GM18511 (cell line): ENCODE measurements around the gene ARL5C.

ENCODE experiments used
- ATAC-seq: cut with Tn5 transposase; IDR thresholded peaks from one replicate; pipeline ENCODE4 v1.9.1; 2021; ENCODE audit warnings: mild to moderate bottlenecking, moderate library complexity; ENCODE audit not compliant: unreplicated experiment

ARL5C gene

GRCh38 chr17:39165841-39166349 is at the start of gene ARL5C:
ARL5C (minus strand) TSS chr17:39166161; CDS start chr17:39165760, 401 bp downstream.
- no peak for ATAC-seq

- no peak for ATAC-seq
Measured at GRCh38 chr17:39213852-39214251, 47.9 kb upstream of the ARL5C start.

DNA sequence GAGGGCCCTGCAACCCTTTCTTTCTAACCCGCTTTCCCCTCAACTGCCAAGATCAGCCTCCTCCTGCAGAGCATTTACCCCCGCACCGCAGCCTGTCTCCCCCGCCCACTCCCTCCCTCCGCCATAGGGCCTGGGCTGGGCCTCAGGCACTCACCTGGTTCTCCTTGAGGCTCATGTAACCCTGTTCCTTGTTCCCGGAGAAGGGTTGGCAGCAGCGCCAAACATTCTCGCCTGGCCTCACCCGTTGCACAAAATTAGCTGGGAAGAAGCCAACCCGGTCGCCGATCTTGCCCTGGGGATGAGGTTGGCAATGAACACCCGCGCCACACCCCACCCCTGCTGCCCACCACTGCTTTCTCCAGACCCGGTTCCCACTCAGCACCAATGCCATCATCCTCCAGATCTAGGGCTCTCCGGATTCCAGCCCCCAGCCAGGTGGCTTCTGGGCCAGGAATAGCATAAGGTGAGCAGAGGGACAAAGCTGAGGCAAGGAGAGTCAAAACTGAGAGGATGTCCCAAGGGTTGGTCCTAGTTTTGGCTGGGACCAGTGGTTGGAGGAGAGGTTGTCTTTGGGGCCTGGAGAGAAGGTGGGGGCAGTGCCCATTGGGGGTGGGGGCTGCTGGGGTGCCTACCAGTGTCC is 47.0 kb upstream of the ARL5C start:
- ATAC-seq: no peak

- ATAC-seq: no peak
Measured at GRCh38 chr17:39212195-39212810, 46.3 kb upstream of the ARL5C start.

- no peak for ATAC-seq
Measured at GRCh38 chr17:39210093-39210434, 44.1 kb upstream of the ARL5C start.

- ATAC-seq: no peak
Measured at GRCh38 chr17:39209317-39210092, 43.5 kb upstream of the ARL5C start.

DNA sequence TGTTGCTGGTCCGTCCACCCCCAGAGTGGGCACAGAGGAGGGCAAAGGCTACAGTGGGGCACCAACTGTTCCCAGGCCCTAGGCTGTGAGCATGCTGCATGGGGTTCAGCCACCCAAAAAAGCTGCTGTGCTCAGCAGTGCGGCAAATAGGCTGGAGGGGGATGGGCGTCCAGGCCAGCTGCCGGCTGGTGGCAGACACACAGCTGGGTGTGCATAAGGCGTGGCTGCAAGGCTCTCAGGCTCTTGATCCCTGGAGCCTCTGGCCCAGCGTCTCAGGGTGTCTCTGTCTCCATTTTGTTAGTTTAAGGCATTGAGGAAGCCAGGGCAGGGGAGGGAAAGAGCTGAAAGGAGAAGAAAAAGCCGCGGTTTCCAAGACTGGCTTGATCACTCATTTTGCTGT is 42.9 kb upstream of the ARL5C start:
- peak; percentile 71 for ATAC-seq

- ATAC-seq: no peak
Measured at GRCh38 chr17:39208136-39208535, 42.2 kb upstream of the ARL5C start.

DNA sequence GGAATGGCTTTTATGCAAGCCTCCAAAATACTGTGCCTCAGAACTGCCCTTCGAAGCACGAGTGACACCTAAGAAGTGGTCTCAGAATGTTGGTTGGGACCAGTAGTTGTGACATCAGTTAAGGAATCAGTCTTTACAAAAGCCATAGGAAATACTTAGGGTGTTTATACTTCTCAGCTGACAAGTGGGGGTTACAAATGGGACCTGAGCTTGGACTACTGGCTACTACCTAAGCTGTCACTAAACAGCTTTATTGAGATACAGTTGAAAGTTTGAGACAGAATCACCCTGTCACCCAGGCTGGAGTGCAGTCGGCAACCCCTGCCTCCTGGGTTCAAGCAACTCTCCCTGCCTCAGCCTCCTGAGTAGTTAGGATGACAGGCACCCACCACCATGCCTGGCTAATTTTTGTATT is 39.2 kb upstream of the ARL5C start:
- no peak for ATAC-seq

DNA sequence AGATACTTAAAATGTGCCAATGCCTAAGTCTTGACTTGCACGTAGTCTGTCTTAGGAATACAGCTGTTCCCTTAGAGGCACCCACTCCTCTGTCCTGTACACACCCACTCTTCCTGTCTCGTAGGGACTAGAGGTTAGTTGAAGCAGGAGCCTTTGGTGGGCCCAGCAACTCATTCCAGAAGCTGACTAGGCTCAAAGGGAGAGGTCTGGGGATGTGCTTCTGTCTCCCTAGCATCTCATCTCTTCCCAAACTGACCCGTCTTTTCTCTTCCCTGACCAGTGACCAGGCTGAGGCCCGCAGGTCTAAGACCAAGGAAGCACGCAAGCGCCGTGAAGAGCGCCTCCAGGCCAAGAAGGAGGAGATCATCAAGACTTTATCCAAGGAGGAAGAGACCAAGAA is 38.3 kb upstream of the ARL5C start:
- ATAC-seq: no peak

DNA sequence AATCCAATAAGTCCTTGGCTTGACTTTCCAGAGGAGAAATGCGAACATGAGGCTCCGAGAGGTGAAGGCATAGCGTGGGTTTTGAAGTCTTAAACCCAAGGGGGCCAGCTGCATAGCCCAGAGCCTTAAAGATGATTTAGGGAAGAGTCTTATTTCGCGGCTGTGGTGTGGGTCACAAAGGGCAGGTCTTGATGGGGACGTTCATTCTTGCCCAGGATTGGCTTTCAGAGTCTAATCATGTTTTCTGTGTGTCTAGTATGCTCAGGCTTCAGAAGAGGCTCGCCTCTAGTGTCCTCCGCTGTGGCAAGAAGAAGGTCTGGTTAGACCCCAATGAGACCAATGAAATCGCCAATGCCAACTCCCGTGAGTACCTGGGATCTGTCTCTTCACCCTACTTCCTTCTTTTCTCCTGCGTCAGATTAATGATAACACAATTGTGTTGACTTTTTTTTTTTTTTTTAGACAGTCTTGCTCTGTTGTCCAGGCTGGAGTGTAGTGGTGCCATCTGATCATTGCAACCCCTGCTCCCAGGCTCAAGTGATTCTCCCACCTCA is 35.1 kb upstream of the ARL5C start:
- ATAC-seq: no peak

- ATAC-seq: peak; percentile 72
Measured at GRCh38 chr17:39200070-39200879, 34.3 kb upstream of the ARL5C start, which contains the start of gene RPL19. RPL19 (plus strand) TSS chr17:39200283; CDS start chr17:39200345, 62 bp downstream.

GRCh38 chr17:39199820-39200069 is 33.8 kb upstream of the ARL5C start:
- ATAC-seq: peak; percentile 62

- ATAC-seq: no peak
Measured at GRCh38 chr17:39198186-39198566, 32.2 kb upstream of the ARL5C start.

DNA sequence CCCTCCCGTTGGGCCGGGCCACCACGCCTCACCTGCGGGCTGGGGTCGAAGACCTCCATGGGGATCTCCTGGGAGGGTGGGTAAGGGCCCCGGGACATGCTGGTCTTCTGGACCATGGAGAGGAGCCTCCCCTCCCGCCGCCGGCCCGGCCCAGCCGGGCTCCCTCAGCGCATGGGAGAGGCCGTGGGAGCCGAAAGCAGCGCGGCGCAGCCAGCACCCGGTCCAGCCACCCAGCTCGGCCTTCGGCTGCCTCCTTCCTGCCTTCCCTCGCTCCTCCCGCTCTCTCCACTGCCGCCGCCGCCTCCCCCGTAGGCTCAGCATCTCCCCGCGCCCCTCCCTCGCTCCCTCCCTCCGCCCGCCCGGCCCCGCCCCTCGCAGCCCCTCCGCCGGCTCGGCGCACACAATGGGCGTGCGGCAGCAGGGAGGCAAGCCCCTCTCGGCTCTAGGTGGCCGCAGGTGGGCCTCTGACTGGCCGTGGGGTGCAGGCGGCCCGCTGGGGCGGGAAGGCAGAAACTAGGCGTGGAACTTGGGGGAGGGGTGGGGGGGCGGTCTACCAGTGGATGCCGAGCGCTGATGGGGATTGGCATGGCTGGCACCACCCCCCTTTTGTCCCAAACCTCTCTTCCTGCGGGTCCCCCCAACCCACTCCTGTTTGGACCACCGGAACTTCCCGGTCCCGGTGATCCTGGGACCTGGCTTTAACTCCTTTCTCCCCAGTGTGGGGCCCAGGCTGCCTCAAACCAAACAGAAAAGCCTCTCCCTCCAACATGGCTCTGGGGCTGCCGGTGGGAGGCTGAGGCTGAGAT is 31.6 kb upstream of the ARL5C start, which contains the start of gene CACNB1:
Gene CACNB1, minus strand, starts transcription at position 290 of the 806 bp plus-strand sequence. Its CDS starts 174 bp downstream, at position 116.
- peak; percentile 42 for ATAC-seq

GRCh38 chr17:39196808-39197291 is 30.9 kb upstream of the ARL5C start:
- ATAC-seq: no peak

GRCh38 chr17:39196241-39196807 is 30.4 kb upstream of the ARL5C start:
- no peak for ATAC-seq

GRCh38 chr17:39195568-39196160 is 29.7 kb upstream of the ARL5C start:
- no peak for ATAC-seq

- ATAC-seq: no peak
Measured at GRCh38 chr17:39194985-39195524, 29.1 kb upstream of the ARL5C start.
